CD4-positive, alpha-beta T cell treated with Interleukin-1 beta for 1 hour (primary cell): ENCODE results near the gene CST1.
"Not testable (repeated sequence)": the region's sequence is repeated elsewhere in the genome, so short reads cannot be mapped to it uniquely, and the experiment has no call there.

ENCODE experiments used
- DNase-seq, 2 donors: peaks; one replicate each; pipeline ENCODE4 v3.0.0-alpha.2; 2020 to 2022

CST1 gene, protein sequence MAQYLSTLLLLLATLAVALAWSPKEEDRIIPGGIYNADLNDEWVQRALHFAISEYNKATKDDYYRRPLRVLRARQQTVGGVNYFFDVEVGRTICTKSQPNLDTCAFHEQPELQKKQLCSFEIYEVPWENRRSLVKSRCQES

DNA sequence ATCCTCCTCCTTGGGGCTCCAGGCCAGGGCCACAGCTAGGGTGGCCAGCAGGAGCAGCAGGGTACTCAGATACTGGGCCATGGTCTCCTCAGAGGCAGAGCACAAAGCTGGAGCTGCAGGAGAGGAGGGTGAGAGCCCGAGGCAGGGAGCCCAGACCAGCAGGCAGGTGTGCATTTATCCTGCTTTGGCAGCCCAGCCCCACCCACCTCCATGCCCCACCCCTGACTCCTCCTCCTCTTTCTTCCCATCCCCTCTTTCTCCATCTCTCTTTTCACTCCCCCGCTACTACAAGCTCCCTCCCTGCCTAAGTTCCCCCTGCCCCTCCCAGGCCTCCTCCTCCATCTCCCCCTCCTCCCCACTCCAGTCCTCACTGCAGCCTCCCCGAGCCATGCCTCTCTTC, at the start of gene CST1:
TSS of gene CST1 (minus strand) at position 150 of the 400 bp plus-strand sequence. CDS start at position 81, 69 bp downstream.
- not testable (repeated sequence) for DNase-seq

DNA sequence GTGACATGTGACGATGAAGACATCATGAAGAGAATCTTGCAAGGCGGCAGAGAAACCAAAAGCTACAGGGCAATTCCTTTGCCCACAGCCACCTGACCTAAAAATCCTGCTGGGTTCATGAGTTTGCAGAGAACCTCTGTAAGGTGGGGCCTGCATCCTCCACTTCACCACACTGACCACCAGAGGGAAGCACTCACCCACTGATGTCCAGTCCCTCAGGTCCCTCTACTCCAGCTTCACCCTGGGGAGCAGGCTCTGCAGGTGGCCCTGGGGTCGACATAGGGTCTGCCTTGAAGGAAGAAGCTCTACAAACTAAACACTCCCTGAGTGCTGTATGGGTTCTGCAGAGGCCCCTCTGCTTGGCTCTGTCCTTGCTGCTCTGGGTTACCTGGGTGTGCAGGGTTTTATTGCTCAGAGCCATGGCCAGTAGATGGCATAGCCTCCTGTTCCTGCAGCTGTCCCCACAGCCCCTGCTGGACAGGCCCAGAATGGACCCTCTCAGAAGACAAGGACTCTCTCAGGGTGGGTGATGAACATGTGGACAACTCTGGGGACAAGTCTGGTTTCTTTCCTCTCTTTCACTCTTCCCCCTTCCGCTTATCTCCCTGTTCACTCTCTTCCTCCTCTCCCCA, 48.6 kb upstream of the CST1 start:
- peak in 1 of 2 donors; percentile 3 for DNase-seq

DNA sequence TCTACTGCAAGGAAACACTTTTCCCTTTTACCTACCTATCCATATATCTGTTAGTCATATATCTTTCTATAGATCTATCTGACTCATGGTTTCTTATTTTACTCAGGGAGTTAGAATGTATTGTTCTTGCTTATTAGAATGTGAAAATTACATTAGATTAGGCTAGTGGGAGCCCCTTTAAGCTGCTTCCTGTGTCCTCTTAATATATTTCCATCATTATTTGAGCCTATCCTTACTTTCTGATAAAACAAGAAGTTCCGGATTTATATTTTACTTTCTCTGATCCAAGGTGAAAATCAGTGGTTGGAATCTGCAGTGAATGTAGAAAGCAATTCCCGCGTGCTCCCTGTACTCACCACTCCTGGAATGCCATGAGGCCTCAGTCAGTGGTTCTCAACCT, 44.8 kb upstream of the CST1 start:
- DNase-seq, result no peak

DNA sequence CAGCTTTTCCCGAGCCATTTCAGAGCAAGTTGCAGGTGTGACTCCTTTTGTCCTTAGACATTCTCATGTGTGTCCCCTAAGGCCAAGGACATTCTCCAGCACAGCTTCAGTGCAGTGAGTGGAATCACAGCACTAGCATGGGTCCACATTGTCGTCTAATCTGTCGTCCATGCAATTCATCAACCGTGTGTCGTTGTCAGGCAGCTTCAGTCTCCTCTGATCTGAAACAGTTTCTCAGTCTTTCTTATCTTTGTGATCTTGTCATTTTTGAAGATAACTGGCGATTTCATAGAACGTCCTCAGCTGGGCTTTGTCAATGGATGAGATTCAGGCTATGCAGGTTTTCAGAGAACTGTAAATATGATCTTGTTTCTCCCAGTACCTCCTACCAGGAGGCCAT, 44.1 kb upstream of the CST1 start:
- DNase-seq, result no peak

DNA sequence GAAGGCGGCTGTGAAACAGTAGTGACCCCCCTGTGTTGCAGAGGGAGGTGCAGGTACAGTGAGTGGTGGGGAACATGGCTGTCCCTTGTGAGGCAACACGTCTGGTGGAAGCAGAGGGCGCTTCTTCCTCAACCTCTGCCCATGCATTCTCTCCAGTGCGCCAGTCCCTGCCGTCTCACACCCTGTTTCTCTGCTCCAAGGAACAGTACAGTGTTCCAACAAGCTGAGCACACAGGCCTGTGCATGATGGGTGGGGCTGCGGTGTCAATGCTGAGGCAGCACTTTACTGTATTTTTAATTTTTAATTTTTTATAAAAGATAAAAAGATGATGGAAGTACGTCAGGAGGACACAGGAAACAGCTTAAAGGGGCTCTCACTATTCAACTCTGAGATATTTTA, 43.3 kb upstream of the CST1 start:
- no peak for DNase-seq

DNA sequence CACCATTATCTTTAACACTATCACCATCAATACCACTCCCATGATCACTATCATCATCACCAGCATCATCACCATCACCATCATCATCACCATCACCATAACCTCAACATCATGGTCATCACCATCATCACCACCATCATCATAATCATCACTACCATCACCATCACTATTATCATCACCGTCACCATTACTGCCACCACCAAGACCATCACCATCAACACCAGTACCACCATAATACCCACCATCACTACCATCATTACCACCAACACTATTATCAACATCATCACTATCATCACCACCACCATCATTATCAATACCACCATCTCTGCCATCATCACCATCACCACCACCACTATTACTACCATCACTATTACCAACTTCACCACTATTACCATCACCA, 32.7 kb upstream of the CST1 start:
- DNase-seq, result no peak

DNA sequence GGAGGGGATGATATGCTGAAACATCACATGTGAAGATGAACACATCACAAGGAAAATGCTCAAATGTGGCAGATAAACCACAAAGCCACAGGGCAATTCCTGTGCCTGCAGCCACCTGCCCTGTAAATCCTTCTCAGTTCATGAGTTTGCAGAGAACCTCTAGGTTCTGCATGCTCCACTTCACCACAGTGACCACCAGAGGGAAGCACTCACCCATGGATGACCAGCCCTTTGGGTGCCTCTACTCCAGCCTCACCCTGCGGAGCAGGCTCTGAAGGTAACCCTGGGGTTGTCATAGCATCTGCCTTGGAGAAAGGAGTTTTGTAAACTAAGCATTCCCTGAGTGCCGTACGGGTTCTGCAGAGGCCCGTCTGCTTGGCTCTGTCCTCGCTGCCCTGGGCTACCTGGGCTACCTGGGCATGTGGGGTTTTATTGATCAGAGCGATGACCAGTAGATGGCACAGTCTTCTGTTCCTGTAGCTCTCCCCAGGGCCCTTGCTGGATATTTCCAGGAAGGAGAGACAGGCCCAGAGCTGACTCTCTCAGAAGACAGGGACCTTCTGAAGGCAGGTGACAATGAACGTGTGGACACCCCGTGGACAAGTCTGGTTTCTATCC, 31.7 kb upstream of the CST1 start:
- DNase-seq, result no peak

DNA sequence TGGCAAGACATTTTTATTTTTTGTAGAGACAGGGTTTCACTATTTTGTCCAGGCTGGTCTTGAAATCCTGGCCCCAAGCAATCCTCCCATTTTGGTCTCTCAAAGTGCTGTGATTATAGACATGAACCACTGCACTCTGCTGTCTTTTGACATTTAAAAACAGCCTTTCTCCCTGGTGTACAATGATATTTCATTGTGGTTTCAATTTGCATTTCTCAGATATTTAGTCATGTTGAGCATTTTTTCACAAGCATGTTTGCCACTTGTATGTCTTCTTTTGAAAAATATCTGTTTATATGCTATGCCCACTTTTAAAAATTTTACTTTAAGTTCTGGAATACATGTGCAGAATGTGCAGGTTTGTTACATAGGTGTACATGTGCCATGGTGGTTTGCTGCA, 27.9 kb upstream of the CST1 start:
- DNase-seq, result not testable (repeated sequence)

DNA sequence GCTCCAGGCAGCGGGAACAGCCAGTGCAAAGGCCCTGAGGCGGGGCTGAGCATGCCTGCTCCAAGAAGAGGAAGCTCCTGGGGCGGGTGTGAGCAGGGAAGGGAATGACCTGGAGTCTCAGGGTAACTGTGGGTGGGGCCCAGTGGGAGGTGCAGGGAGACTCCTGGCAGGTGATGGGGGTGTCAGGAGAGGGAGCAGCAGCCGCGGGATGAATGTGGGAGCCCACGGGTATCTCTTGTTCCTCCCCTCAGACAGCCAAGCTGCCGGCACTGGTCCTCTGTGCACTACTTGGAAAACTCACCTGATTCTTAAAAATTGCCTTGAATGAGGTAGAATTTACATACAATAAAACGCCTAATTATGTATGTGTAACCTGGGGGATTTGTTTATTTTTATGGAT, 26.6 kb upstream of the CST1 start:
- DNase-seq, result not testable (repeated sequence)

DNA sequence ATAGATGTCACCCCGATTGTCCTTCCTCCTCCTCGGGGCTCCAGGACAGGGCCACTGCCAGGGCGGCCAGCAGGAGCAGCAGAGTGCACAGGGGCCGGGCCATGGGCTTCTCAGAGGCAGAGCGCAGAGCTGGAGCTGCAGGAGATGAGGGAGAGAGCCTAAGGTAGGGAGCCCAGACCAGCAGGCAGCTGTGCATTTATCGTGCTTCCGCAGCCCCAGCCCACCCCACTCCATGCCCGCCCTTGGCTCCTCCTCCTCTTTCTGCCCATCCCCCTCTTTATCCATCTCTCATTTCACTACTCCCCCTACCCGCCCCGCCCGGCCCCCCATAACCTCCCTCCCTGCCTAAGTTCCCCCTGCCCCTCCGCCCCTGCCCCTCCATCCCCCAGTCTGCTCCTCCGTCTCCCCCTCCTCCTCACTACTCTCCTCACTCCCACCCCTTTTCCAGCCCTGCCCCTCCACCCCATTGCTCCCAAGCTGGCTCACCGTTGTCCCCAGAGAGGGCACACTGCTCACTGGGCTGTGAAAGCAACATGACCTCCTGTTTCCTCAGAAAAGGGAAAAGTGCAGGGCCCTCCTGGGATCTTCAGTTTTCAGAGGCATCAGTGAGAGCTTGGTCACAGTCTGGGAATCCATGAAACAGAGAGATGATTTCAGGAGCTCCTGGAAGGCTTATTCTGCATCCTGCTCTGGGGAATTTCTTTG, 25.5 kb upstream of the CST1 start:
- DNase-seq, result no peak

DNA sequence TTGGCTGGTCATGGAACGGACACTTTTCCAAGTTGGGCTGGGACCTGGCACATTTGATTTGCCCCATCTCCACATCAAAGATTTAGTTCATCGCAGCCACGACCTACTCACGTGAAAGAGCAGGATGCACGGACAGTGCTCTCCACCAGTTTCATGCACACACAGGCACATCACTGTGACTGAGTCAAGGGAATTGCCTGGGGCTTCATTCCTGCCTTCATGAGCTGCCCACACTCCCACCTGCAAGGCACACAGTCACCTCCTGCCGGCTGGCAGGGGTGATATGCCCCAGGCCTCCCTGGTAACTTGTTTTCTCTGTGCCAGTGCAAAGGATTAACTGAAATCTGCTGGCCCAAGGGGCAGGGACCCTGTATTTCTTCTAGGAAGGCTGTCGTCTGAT, 23.3 kb upstream of the CST1 start:
- no peak for DNase-seq

DNA sequence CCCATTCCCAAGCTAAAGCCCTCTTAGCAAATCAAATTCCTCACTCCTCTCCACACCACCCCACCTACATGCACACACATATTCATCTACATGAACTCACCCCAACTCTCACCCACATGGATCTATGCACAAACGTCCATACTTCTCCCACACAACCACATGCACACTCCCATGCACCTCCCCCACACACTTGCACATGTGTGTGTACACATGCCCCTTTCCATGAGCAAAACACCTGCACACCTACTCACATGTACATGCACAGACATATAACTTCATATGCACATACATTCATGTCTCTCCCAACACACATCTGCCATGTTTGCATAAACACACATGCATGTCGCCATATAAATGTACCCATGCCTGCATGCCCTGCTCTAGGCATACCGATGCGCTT, 22.8 kb upstream of the CST1 start:
- no peak for DNase-seq

DNA sequence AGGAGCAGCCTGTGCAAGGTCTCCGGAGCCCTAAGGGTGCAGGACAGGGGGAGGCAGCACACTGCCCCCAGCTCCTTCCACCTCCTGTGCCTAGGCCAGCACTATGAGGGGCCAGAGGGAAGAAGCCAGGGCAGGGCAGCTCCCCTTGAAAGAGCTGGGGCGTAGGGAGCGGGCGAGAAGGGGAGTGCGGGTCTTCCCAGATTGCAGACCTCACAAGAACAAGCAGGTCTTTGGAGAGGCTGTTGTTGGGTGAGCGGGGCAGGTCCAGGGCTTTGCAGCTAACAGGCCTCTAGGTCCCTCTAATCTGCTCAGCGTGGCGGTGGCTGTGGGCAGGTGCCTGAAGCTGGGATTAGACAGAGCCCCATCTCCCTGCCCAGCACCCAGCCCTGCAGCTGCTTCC, 22.4 kb upstream of the CST1 start:
- no peak for DNase-seq

DNA sequence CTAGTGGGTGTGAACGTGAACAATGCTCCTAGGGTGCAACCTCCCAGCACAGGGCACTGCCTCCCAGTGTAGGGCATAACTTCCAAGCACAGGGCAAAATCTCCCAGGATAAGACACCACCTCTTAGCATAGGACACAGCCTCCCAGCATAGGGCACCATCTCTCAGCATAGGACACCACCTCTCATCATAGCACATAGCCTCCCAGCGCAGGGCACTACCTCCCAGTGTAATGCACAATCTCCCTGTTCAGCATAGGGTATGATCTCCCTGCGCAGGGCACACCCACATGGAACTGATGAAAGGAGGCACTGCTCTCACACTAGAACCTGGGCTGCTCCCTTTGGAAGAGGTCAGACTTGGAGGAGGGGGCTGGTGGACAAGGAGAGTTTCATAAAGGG, 21.3 kb upstream of the CST1 start:
- DNase-seq, result no peak

DNA sequence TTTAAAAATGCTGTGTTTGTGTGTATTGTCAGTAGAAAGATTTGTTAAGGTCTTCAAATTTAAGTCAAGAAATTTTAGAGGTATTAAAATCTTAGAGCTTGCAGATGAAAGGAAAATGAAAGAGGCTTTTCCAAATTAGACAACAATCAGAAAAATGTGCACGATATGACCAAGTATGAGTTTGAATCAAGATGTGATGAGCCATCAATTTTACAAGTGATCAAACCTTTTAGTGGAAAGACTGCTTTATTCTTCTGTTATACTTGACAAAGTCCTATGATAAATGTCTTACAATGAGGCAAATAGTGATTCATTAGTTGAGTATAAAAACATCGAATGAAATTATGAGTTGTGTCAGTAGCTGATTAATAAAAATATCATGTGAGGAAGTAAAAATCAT, 19.6 kb upstream of the CST1 start:
- DNase-seq, result no peak

DNA sequence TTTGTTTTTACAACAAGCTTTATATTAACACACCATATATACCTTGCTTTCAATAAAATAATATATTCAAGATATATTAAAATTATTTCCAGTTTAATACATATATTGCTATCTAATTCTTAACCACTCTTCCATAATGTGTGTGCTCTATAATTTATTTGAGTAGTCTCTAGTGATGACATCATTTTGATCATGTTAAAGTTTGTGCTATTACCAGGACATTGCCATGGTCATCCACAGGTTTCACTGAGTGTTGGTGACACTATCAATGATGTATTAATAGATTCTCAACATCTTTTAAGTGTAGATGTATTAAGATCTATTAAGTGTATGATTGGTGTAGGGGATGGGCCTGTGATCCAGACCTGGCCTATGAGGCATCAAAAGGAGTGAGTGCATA, 17.8 kb upstream of the CST1 start:
- not testable (repeated sequence) for DNase-seq

DNA sequence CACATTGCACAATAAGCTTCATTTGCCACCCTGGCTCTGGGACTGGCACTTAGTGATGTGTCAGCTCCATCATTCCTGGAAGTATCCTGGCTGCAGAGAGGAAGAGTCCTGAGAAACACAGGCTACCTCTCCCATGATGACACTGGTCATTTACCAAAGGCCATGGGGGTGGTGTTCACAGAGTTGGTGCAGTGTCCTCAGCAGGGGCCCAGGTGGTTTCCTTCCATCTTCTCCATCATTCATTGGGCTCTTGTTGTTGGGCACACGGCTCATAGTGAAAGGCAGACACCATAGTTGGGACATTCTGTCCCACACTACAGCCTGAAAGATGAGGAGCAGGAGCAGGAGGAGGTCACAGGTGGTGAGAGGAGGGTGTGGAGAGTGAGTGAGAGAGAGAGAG, 15.8 kb upstream of the CST1 start:
- DNase-seq, result no peak

DNA sequence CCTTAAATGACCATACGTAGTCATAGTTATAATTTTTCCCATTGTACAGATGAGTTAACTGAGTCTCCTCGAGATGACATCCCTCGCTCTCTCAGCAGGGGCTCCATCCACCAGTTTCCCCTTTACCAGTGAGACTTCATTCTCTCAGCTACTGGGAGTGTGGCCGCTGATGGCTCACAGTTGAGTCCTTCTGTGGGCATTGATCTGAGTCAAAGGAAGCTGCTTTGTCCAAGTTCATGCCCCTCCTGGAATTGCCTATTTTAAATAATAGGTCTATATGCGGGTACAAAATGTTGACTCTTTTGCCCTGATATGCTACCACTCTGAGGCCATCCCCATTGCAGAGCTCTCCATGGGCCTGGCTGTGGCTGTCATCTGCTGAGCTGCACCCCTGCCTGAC, 14.8 kb upstream of the CST1 start:
- DNase-seq, result no peak

DNA sequence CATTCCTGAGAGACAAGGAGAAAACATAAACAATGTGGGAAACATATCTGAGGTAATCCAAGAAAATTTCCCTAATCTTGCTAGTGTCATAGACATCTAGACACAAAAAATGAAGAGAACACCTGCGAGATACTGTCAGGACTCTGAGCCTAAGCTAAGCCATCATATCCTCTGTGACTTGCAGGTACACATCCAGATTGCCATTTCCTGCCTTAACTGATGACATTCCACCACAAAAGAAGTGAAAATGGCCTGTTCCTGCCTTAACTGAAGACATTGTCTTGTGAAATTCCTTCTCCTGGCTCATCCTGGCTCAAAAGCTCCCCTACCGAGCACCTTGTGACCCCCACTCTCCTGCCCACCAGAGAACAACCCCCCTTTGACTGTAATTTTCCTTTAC, 13.9 kb upstream of the CST1 start:
- DNase-seq, result not testable (repeated sequence)

DNA sequence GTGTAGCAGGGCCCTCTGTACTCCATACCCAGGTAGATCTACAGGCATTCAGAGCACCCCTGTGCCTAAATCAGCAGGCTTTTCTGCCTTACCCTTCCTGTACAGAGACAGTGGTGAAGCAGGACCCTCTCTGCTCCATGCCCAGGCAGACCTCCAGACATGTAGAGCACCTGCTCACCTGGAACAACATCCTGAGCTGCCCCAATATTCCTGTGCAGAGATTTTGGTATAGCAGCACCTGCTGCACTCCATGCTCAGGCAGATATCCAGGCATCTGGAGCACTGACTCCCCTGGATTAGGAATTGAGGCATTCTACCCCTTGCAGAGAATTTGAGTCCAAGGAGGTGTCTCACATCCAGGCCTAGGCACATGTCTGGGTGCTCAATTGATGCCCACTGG, 12.6 kb upstream of the CST1 start:
- DNase-seq, result no peak

DNA sequence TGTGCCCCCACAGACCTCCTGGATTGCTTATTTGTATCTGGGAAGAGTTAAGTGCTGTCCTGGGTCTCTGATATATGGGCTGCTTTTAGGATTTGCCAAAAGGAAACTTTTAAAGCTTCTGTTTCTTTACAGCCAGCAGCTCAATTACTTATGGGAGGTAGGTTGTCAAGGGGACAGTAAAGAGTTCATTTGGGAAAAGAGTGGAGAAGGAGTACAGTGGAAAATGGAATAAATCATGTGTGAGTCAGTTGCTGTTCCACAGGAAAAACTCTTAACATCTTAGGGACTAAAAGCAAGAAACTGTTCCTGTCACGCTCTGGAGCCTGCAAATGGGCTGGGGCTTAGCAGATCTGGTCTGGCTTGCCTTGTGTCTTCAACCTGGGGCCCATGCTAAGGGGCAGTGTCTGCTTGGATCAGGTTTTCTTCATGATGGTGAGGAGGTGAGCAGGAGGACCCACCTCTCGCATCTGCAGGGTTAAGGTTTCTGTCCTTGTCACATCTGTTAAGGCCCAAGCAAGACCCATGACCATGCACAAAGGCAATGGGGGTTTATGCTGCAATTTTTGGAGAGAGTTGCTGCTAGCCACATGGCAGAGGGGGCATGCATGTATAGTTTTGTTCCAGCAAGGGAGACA, 8.7 kb upstream of the CST1 start:
- DNase-seq, result no peak

DNA sequence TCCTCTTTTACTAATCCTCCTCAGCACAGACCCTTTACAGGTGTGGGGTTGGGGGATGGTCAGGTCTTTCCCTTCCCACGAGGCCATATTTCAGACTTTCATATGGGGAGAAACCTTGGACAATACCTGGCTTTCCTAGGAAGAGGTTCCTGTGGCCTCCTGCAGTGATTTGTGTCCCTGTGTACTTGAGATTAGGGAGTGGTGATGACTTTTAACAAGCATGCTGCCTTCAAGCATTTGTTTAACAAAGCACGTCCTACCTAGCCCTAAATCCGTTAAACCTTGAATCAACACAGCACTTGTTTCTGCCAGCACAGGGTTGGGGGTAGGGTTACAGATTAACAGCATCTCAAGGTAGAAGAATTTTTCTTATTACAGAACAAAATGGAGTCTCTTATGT, 6.1 kb upstream of the CST1 start:
- not testable (repeated sequence) for DNase-seq

DNA sequence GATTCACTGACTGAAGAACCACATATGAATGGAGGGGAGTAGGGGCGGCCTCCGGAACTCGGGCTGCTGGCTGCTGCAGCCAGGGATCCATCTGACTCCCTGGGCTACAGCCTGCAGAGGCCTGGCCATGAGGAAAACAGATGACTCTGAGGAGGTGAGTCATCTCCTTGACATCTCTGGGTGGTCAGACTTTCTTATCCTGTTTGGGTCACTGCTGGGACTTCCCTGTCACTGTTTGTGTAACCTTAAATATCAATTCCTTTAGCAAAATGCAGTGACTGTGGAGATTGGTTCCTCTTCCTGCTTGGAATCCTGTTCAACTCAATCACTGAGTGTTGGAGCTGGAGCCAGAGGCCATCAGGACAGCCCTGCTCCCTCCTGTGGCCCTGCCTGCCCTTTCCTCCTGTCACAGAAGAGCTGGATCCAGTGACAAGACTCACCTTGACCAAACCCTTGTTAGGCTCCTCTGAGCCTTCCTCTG, 4.4 kb upstream of the CST1 start:
- DNase-seq, result not testable (repeated sequence)

DNA sequence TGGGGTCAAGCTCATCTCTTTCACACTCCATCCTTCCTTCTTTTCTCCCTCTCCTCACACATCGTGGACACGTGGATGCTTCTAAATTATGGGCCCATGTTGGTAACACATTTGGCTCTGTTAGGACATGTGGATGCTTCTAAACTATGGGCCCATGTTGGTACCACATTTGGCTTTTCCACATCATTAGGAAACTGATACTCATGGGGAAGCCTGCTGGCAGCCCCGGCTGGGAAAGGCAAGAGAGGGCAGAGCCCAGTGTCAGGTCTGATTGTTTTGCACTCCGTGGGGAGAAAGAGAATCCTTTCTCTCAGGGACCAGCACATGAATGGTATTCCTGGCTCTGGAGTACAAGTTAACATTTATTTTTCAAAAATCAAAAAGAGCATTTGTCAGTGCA, 4.0 kb upstream of the CST1 start:
- no peak for DNase-seq
